Breast epithelium (tissue), 3 donors: ENCODE measurements around the gene CTSS.

Experiments
- CTCF ChIP-seq, 3 donors: fragments of 450-650 bp; IDR thresholded peaks; one replicate each; pipeline ENCODE4 v1.5.1; 2016 to 2017; ENCODE audit warnings: antibody characterized with exemption in 3 of 3, mild to moderate bottlenecking in 3 of 3, moderate library complexity in 3 of 3
- POLR2A ChIP-seq: fragments of 450-650 bp; IDR thresholded peaks from one replicate; pipeline ENCODE4 v1.6.1; 2016; ENCODE audit warnings: antibody characterized with exemption, mild to moderate bottlenecking, moderate library complexity
- POLR2AphosphoS5 ChIP-seq, 3 donors: sonication (generic); formaldehyde crosslinking; IDR thresholded peaks; one replicate each; pipeline ENCODE4 v1.6.1; 2017; ENCODE audit warnings: antibody characterized with exemption in 3 of 3

GRCh38 chr1:150695561-150695960 is 70.0 kb downstream of the CTSS start:
- no peak for TF ChIP-seq CTCF (IDR thresholded peaks at IDR 0.05)
- TF ChIP-seq POLR2AphosphoS5 (IDR thresholded peaks at IDR 0.05): no peak
- no peak for TF ChIP-seq POLR2A
